ENCODE measurements around the gene SPOP.
"Not testable (repeated sequence)": the region's sequence is repeated elsewhere in the genome, so short reads cannot be mapped to it uniquely, and the experiment has no call there.

Gene SPOP

GRCh38 chr17:49574945-49575678 is 102.8 kb downstream of the SPOP start:
- Mint-ChIP-seq H3K27me3 (peaks cover 48% of the 10 kb centered on the region), H3K4me1 (ENCODE audit: low read depth) (peaks cover 29% of the 10 kb centered on the region), H3K4me3 (peak overlapping the region; percentile 51), H3K27ac (no peak overlapping the region), H3K36me3 (ENCODE audit: low read depth) (no peaks in the 10 kb centered on the region), H3K9me3 (no peaks in the 10 kb centered on the region)

- H3K36me3 Mint-ChIP-seq (ENCODE audit: low read depth) = no peaks in the 10 kb centered on the region
- H3K27ac Mint-ChIP-seq = no peak overlapping the region
- peaks cover 48% of the 10 kb centered on the region for H3K27me3 Mint-ChIP-seq
- H3K4me3 Mint-ChIP-seq = no peak overlapping the region
- peaks cover 29% of the 10 kb centered on the region for H3K4me1 Mint-ChIP-seq (ENCODE audit: low read depth)
- no peaks in the 10 kb centered on the region for H3K9me3 Mint-ChIP-seq
These were observed 103.5 kb downstream of the SPOP start for GRCh38 chr17:49574323-49574781.

GRCh38 chr17:49573510-49574322 is 104.2 kb downstream of the SPOP start:
- Mint-ChIP-seq H3K36me3 (ENCODE audit: low read depth) (no peaks in the 10 kb centered on the region), H3K4me3 (peak overlapping the region; percentile 21), H3K9me3 (no peaks in the 10 kb centered on the region), H3K27me3 (peaks cover 48% of the 10 kb centered on the region), H3K27ac (no peak overlapping the region), H3K4me1 (ENCODE audit: low read depth) (peaks cover 29% of the 10 kb centered on the region)

GRCh38 chr17:49572806-49573420 is 105.0 kb downstream of the SPOP start:
- Mint-ChIP-seq H3K27ac (no peak overlapping the region), H3K36me3 (ENCODE audit: low read depth) (no peaks in the 10 kb centered on the region), H3K27me3 (peaks cover 46% of the 10 kb centered on the region), H3K4me3 (no peak overlapping the region), H3K4me1 (ENCODE audit: low read depth) (peaks cover 31% of the 10 kb centered on the region), H3K9me3 (no peaks in the 10 kb centered on the region)

- Mint-ChIP-seq H3K36me3 (ENCODE audit: low read depth) (no peaks in the 10 kb centered on the region), H3K27ac (no peak overlapping the region), H3K4me1 (ENCODE audit: low read depth) (peaks cover 28% of the 10 kb centered on the region), H3K4me3 (no peak overlapping the region), H3K9me3 (no peaks in the 10 kb centered on the region), H3K27me3 (peaks cover 43% of the 10 kb centered on the region)
These were observed 105.7 kb downstream of the SPOP start for GRCh38 chr17:49572226-49572625.

- H3K4me3 Mint-ChIP-seq = no peak overlapping the region
- no peak overlapping the region for H3K27ac Mint-ChIP-seq
- peaks cover 41% of the 10 kb centered on the region for H3K27me3 Mint-ChIP-seq
- peaks cover 23% of the 10 kb centered on the region for H3K4me1 Mint-ChIP-seq (ENCODE audit: low read depth)
- H3K36me3 Mint-ChIP-seq (ENCODE audit: low read depth) = no peaks in the 10 kb centered on the region
- H3K9me3 Mint-ChIP-seq = no peaks in the 10 kb centered on the region
These were observed 106.1 kb downstream of the SPOP start for GRCh38 chr17:49571764-49572163.

GRCh38 chr17:49571283-49571682 is 106.6 kb downstream of the SPOP start:
- peaks cover 24% of the 10 kb centered on the region for H3K4me1 Mint-ChIP-seq (ENCODE audit: low read depth)
- no peak overlapping the region for H3K27ac Mint-ChIP-seq
- no peaks in the 10 kb centered on the region for H3K9me3 Mint-ChIP-seq
- no peaks in the 10 kb centered on the region for H3K36me3 Mint-ChIP-seq (ENCODE audit: low read depth)
- H3K4me3 Mint-ChIP-seq = no peak overlapping the region
- H3K27me3 Mint-ChIP-seq = peaks cover 42% of the 10 kb centered on the region

GRCh38 chr17:49570540-49571242 is 107.2 kb downstream of the SPOP start:
- no peaks in the 10 kb centered on the region for H3K9me3 Mint-ChIP-seq
- H3K4me1 Mint-ChIP-seq (ENCODE audit: low read depth) = peaks cover 30% of the 10 kb centered on the region
- peaks cover 42% of the 10 kb centered on the region for H3K27me3 Mint-ChIP-seq
- H3K36me3 Mint-ChIP-seq (ENCODE audit: low read depth) = no peaks in the 10 kb centered on the region
- H3K27ac Mint-ChIP-seq = no peak overlapping the region
- H3K4me3 Mint-ChIP-seq = peak overlapping the region; percentile 22

- H3K4me1 Mint-ChIP-seq (ENCODE audit: low read depth) = peaks cover 33% of the 10 kb centered on the region
- peaks cover 38% of the 10 kb centered on the region for H3K27me3 Mint-ChIP-seq
- H3K4me3 Mint-ChIP-seq; H3K9me3 Mint-ChIP-seq; H3K36me3 Mint-ChIP-seq (ENCODE audit: low read depth); H3K27ac Mint-ChIP-seq: not testable (repeated sequence)
These were observed 109.2 kb downstream of the SPOP start for GRCh38 chr17:49568695-49569047.

- Mint-ChIP-seq H3K4me1 (ENCODE audit: low read depth) (peaks cover 33% of the 10 kb centered on the region), H3K9me3 (no peaks in the 10 kb centered on the region), H3K27ac (no peak overlapping the region), H3K36me3 (ENCODE audit: low read depth) (no peaks in the 10 kb centered on the region), H3K27me3 (peaks cover 32% of the 10 kb centered on the region), H3K4me3 (peak overlapping the region; percentile 69)
These were observed 109.8 kb downstream of the SPOP start for GRCh38 chr17:49567871-49568694.

- no peaks in the 10 kb centered on the region for H3K9me3 Mint-ChIP-seq
- no peaks in the 10 kb centered on the region for H3K36me3 Mint-ChIP-seq (ENCODE audit: low read depth)
- peaks cover 26% of the 10 kb centered on the region for H3K27me3 Mint-ChIP-seq
- no peak overlapping the region for H3K27ac Mint-ChIP-seq
- H3K4me1 Mint-ChIP-seq (ENCODE audit: low read depth) = peaks cover 33% of the 10 kb centered on the region
- no peak overlapping the region for H3K4me3 Mint-ChIP-seq
These were observed 110.8 kb downstream of the SPOP start for GRCh38 chr17:49567104-49567521.

- H3K4me3 Mint-ChIP-seq = no peak overlapping the region
- H3K27ac Mint-ChIP-seq = no peak overlapping the region
- peaks cover 29% of the 10 kb centered on the region for H3K4me1 Mint-ChIP-seq (ENCODE audit: low read depth)
- no peaks in the 10 kb centered on the region for H3K36me3 Mint-ChIP-seq (ENCODE audit: low read depth)
- no peaks in the 10 kb centered on the region for H3K9me3 Mint-ChIP-seq
- peaks cover 22% of the 10 kb centered on the region for H3K27me3 Mint-ChIP-seq
These were observed 111.2 kb downstream of the SPOP start for GRCh38 chr17:49566668-49567071.

GRCh38 chr17:49565948-49566491 is 111.9 kb downstream of the SPOP start:
- Mint-ChIP-seq H3K4me1 (ENCODE audit: low read depth) (peaks cover 22% of the 10 kb centered on the region), H3K27me3 (peaks cover 15% of the 10 kb centered on the region), H3K27ac (peak overlapping the region; percentile 29), H3K4me3 (peak overlapping the region; percentile 42), H3K9me3 (no peaks in the 10 kb centered on the region), H3K36me3 (ENCODE audit: low read depth) (no peaks in the 10 kb centered on the region)

GRCh38 chr17:49564638-49565037 is 113.3 kb downstream of the SPOP start:
- no peak overlapping the region for H3K27ac Mint-ChIP-seq
- H3K9me3 Mint-ChIP-seq = no peaks in the 10 kb centered on the region
- peaks cover 11% of the 10 kb centered on the region for H3K27me3 Mint-ChIP-seq

More at GRCh38 chr17:49564638-49565037, 113.3 kb downstream of the SPOP start:
- Mint-ChIP-seq H3K4me3 (no peak overlapping the region), H3K36me3 (ENCODE audit: low read depth) (no peaks in the 10 kb centered on the region), H3K4me1 (ENCODE audit: low read depth) (peaks cover 19% of the 10 kb centered on the region)
